MM.1S (cell line): ENCODE results near the gene ENG.

Experiments used
- DNase-seq: peaks from one replicate; pipeline ENCODE4 v3.0.0-alpha.2; 2015
- H2AFZ ChIP-seq: fragments of 300-600 bp; sonication (generic); 2 replicates; pipeline ENCODE4 v1.6.0; 2016; ENCODE audit warnings: antibody characterized with exemption, low read length
- H3F3A ChIP-seq: fragments of 300-600 bp; sonication (generic); 2 replicates; pipeline ENCODE4 v1.6.1; 2016; ENCODE audit warnings: mild to moderate bottlenecking, antibody characterized with exemption, low read length, moderate library complexity, mixed read lengths; ENCODE audit not compliant: insufficient read depth
- H3K27ac ChIP-seq: fragments of 300-600 bp; sonication (generic); 2 replicates; pipeline ENCODE4 v1.5.1; 2016; ENCODE audit warnings: mild to moderate bottlenecking, low read length
- H3K27me3 ChIP-seq: fragments of 300-600 bp; sonication (generic); replicated peaks from 2 replicates; pipeline ENCODE4 v1.6.0; 2016; ENCODE audit warnings: low read length; ENCODE audit not compliant: insufficient read depth
- H3K36me3 ChIP-seq: fragments of 300-600 bp; sonication (generic); replicated peaks from 2 replicates; pipeline ENCODE4 v1.6.1; 2016; ENCODE audit warnings: mild to moderate bottlenecking, low read length, mixed read lengths; ENCODE audit not compliant: insufficient read depth
- H3K4me1 ChIP-seq: fragments of 300-600 bp; sonication (generic); 2 replicates; pipeline ENCODE4 v1.6.1; 2016; ENCODE audit warnings: low read length, mixed read lengths
- H3K4me2 ChIP-seq: fragments of 300-600 bp; sonication (generic); 2 replicates; pipeline ENCODE4 v1.6.0; 2016; ENCODE audit warnings: low read depth, low read length
- H3K4me3 ChIP-seq: fragments of 300-600 bp; sonication (generic); 2 replicates; pipeline ENCODE4 v1.5.1; 2016; ENCODE audit warnings: low read length, mixed read lengths
- H3K79me2 ChIP-seq: fragments of 300-600 bp; sonication (generic); 2 replicates; pipeline ENCODE4 v1.6.1; 2016; ENCODE audit warnings: mixed run types, low read length, mixed read lengths
- H3K9ac ChIP-seq: fragments of 300-600 bp; sonication (generic); 2 replicates; pipeline ENCODE4 v1.6.1; 2016; ENCODE audit warnings: low read length, mixed read lengths
- H3K9me2 ChIP-seq: fragments of 300-600 bp; sonication (generic); replicated peaks from 2 replicates; pipeline ENCODE4 v1.6.1; 2016; ENCODE audit warnings: mild to moderate bottlenecking, low read length, mixed read lengths; ENCODE audit not compliant: insufficient read depth
- H3K9me3 ChIP-seq: fragments of 300-600 bp; sonication (generic); replicated peaks from 2 replicates; pipeline ENCODE4 v1.6.1; 2016; ENCODE audit warnings: mild to moderate bottlenecking, low read length, mixed read lengths; ENCODE audit not compliant: insufficient read depth
- H4K20me1 ChIP-seq: fragments of 300-600 bp; sonication (generic); 2 replicates; pipeline ENCODE4 v1.6.1; 2016; ENCODE audit warnings: mild to moderate bottlenecking, low read length, moderate library complexity, mixed read lengths; ENCODE audit not compliant: insufficient read depth
- EZH2 ChIP-seq: fragments of 300-600 bp; sonication (generic); optimal IDR thresholded peaks from 2 replicates; pipeline ENCODE3; 2017; ENCODE audit warnings: low read depth, mild to moderate bottlenecking, antibody characterized with exemption, low read length, mixed read lengths
- EZH2phosphoT487 ChIP-seq: fragments of 300-600 bp; sonication (generic); IDR thresholded peaks from 2 replicates; pipeline ENCODE4 v1.6.1; 2018; ENCODE audit warnings: antibody characterized with exemption, low read length
- TF ChIP-seq, protein P1 (sequence below): fragments of 300-600 bp; sonication (generic); IDR thresholded peaks from 2 replicates; pipeline ENCODE4 v1.5.1; 2016; ENCODE audit warnings: antibody characterized with exemption, low read length, mixed read lengths

ENG gene

DNA sequence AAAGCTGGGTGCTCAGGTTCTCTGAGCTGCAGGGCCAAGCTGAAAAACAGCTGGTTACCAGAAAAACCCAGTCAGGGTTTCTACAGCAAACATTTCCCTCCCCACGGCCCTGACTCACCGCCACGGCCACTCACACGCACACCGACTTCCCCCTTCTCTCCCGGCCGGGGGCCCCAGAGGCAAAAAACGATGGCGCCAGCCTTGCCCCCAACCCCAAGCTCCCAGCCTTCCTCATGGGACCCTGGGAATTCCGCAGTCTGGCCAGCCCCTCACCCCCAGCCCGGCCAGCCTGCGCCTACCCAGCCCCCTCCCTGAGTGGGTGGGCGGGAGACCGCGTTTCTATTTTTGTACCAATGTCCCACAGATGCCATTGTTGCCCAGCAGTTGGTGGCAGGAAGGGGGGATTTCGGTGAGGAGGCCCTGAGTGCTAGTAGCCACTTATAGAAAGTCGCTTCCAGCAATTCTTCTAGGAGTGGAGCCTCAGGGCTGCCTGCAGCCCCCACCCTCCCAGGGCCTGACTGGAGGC lies 18.4 kb downstream of the ENG start:
- Histone ChIP-seq H3K27me3 (0 out of 2 replicates have a peak, but pooled peaks cover 10% of the 10 kb centered on the region), H3K4me2 (no peak overlapping the region), H2AFZ (no peak overlapping the region), H3K9me3 (no peaks in the 10 kb centered on the region), H3K27ac (no peak overlapping the region), H3K4me3 (no peak overlapping the region), H3K79me2 (no peaks in the 10 kb centered on the region), H3K4me1 (no peaks in the 10 kb centered on the region), H3K9me2 (no peaks in the 10 kb centered on the region), H4K20me1 (no peaks in the 10 kb centered on the region), H3F3A (no peaks in the 10 kb centered on the region), H3K36me3 (no peaks in the 10 kb centered on the region), H3K9ac (no peak overlapping the region)
- TF ChIP-seq EZH2phosphoT487 = no peak
- TF ChIP-seq, protein P1, sequence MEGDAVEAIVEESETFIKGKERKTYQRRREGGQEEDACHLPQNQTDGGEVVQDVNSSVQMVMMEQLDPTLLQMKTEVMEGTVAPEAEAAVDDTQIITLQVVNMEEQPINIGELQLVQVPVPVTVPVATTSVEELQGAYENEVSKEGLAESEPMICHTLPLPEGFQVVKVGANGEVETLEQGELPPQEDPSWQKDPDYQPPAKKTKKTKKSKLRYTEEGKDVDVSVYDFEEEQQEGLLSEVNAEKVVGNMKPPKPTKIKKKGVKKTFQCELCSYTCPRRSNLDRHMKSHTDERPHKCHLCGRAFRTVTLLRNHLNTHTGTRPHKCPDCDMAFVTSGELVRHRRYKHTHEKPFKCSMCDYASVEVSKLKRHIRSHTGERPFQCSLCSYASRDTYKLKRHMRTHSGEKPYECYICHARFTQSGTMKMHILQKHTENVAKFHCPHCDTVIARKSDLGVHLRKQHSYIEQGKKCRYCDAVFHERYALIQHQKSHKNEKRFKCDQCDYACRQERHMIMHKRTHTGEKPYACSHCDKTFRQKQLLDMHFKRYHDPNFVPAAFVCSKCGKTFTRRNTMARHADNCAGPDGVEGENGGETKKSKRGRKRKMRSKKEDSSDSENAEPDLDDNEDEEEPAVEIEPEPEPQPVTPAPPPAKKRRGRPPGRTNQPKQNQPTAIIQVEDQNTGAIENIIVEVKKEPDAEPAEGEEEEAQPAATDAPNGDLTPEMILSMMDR = no peak
- TF ChIP-seq EZH2 = no peak
- DNase-seq = no peak

DNA sequence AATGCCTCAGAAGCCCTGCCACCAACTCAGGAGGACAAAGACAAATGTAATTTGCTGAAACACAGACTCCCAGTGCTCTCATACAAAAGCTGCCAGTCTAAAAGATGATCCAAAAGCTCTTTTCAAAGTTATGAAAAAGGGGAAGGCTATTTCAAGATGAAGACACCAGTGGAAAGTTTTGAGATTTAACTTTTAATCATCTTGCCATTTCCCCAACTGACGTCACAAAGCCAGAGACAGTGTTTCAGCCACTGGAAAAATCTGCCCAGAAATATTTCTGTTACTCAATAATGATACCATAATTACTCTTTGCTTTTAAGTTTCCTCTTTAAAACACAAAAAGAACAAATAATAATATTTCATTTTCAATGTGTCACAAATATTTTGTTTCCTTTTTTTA lies 20.9 kb downstream of the ENG start:
- TF ChIP-seq EZH2 = no peak
- TF ChIP-seq EZH2phosphoT487 = no peak
- TF ChIP-seq, protein P1 = no peak
- Histone ChIP-seq H3K36me3 (no peaks in the 10 kb centered on the region), H3K4me1 (no peaks in the 10 kb centered on the region), H4K20me1 (no peaks in the 10 kb centered on the region), H3K9ac (no peak overlapping the region), H3K79me2 (no peaks in the 10 kb centered on the region), H3K27ac (no peak overlapping the region), H3F3A (no peaks in the 10 kb centered on the region), H3K9me2 (no peaks in the 10 kb centered on the region), H3K4me3 (no peak overlapping the region), H3K27me3 (no peaks in the 10 kb centered on the region), H2AFZ (no peak overlapping the region), H3K4me2 (no peak overlapping the region), H3K9me3 (no peaks in the 10 kb centered on the region)
- DNase-seq = no peak

DNA sequence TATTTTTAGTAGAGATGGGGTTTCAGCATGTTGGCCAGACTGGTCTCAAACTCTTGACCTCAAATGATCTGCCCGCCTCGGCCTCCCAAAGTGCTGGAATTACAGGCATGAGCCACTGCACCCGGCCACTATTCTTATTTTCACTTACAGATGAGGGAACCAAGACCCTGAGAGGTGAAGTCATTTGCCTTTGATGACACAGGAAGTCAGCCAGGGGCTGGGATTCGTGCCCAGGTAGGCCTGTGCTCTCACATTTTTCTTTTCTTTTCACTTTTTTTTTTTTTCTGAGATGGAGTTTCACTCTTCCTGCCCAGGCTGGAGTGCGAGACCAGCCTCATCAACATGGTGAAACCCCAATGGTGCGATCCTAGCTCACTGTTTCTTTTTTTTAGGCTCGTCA lies 22.2 kb downstream of the ENG start:
- Histone ChIP-seq H3K36me3 (no peaks in the 10 kb centered on the region), H3K4me2 (no peak overlapping the region), H3F3A (no peaks in the 10 kb centered on the region), H4K20me1 (no peaks in the 10 kb centered on the region), H3K9me2 (no peaks in the 10 kb centered on the region), H2AFZ (no peak overlapping the region), H3K9ac (no peak overlapping the region), H3K9me3 (no peaks in the 10 kb centered on the region), H3K79me2 (no peaks in the 10 kb centered on the region), H3K27ac (no peak overlapping the region), H3K4me3 (no peak overlapping the region), H3K4me1 (no peaks in the 10 kb centered on the region), H3K27me3 (no peaks in the 10 kb centered on the region)
- no peak for DNase-seq
- TF ChIP-seq, protein P1 = no peak
- TF ChIP-seq EZH2phosphoT487 (no peak), EZH2 (no peak)
